Measurements from ENCODE around the gene TBCB. TPM values are rescaled to one million over a fixed set of nuclear protein-coding genes. Genes with fewer than 3 reads are reported as not detected.

The TBCB gene
- total RNA-seq, 5 donors from 2014 or later (not counting 1 experiment from before 2014, with no cell fraction given): 111 to 179 (median 150) TPM

DNA sequence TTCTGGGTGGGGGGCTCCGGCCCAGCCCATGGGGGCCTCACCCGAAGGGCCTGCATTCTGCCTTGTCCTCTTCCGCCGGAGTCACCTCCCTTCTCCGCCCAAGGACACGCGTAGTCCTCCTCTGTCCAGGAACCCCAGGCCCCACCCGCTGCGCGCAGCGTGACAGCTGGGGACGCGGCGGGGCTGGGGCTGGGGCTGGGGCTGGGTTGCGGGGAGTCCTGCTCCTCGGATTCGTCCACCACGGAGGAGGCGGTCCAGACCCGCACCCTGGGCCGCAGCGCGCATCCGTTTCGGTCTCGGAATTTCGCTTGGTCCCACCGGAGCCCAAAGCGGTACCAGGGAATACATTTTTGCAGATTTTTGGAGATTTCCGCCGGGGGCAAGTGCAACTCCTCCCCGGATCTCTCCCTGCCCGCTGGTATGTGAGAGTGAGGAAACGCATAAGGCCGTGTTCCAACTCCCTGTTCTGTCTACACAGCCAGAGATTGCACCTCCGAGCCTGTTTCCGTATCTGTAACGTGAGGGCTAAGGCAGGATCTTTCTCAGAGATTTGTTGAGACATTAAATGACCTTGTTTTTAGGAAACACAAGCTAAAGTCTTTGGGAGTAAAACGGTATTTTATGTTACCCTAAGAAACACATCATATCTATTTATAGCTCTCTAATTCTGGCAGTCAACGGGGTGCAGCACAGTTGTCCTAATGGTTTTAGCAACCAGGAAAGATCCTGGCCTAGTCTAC, 37.3 kb downstream of the TBCB start, which contains the start of gene COX7A1:
Gene COX7A1, minus strand, starts transcription at position 96 of the 740 bp plus-strand sequence. Its CDS starts 40 bp downstream, at position 56.
- Mint-ChIP-seq H3K27ac (no peak within 1 kb of the TSS), H3K4me1 (peaks cover 0 to 3% (median 0%) of the 10 kb centered on the region in 3 donors), H3K9me3 (no peaks in the 10 kb centered on the region), H3K36me3 (peaks cover 25% of the 10 kb centered on the region), H3K27me3 (no peaks in the 10 kb centered on the region), H3K4me3 (no peak within 1 kb of the TSS)
- 77% methylated on average over 30 of the region's 40 CpGs for WGBS (ENCODE audit: insufficient coverage)
- ChIA-PET POLR2A (interaction anchor here in 1 of 2 donors (0.7 kb wide), 1 partner anchor 99 kb away, joined by 3 read pairs; the partner anchor contains the start of gene THAP8), CTCF (interaction anchor here in 1 of 2 donors (0.8 kb wide), 1 partner anchor 206 kb away, joined by 4 read pairs; no protein-coding TSS in a partner anchor)
- Histone ChIP-seq H3K36me3 (ENCODE audit: control insufficient read depth in 2 of 2, extremely low read depth in 1 of 2, insufficient read depth in 1 of 2, low read length in 1 of 2) (peaks cover 4 to 35% of the 10 kb centered on the region in 2 donors), H3K27ac (ENCODE audit: low read length) (no peak within 1 kb of the TSS), H3K27me3 (replicated peaks in 1 of 2; ENCODE audit: control insufficient read depth in 2 of 2, extremely low read depth in 1 of 2, insufficient read depth in 2 of 2, low read length in 1 of 2) (no peaks in the 10 kb centered on the region), H3K4me3 (ENCODE audit: control insufficient read depth in 1 of 2, extremely low read depth in 1 of 2, low read length in 1 of 2) (no peak within 1 kb of the TSS), H3K4me1 (ENCODE audit: control insufficient read depth in 1 of 2, extremely low read depth in 1 of 2, insufficient read depth in 2 of 2, low read length in 2 of 2) (no peaks in the 10 kb centered on the region), H3K9me3 (no peaks in the 10 kb centered on the region)
- DNase-seq (no peak), ATAC-seq (replicated peaks in 1 of 4) (no peak)

DNA sequence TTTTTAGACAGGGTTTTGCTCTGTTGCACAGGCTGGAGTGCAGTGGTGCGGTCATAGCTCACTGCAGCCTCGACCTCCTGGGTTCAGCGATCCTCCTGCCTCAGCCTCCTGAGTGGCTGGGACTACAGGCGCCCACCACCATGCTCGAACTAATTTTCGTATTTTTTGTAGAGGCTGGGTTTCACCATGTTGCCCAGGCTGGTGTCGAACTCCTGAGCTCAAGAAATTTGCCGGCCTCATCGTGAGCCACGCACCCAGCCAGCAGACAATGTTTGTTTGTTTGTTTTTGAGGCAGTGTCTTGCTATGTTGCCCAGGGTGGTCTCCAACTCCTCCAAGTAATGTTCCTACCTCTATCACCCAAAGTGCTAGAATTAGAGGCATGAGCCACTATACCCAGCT, 37.9 kb downstream of the TBCB start:
- no peak overlapping the region for H3K27ac Mint-ChIP-seq
- WGBS (ENCODE audit: insufficient coverage): 96% methylated on average over 5 of the region's 10 CpGs
- H3K4me1 Mint-ChIP-seq: peaks cover 0 to 3% (median 0%) of the 10 kb centered on the region in 3 donors
- Histone ChIP-seq H3K9me3 (no peaks in the 10 kb centered on the region), H3K4me1 (ENCODE audit: control insufficient read depth in 1 of 2, extremely low read depth in 1 of 2, insufficient read depth in 2 of 2, low read length in 2 of 2) (no peaks in the 10 kb centered on the region), H3K36me3 (ENCODE audit: control insufficient read depth in 2 of 2, extremely low read depth in 1 of 2, insufficient read depth in 1 of 2, low read length in 1 of 2) (peaks cover 0 to 30% of the 10 kb centered on the region in 2 donors), H3K27ac (ENCODE audit: low read length) (no peak overlapping the region), H3K27me3 (replicated peaks in 1 of 2; ENCODE audit: control insufficient read depth in 2 of 2, extremely low read depth in 1 of 2, insufficient read depth in 2 of 2, low read length in 1 of 2) (no peaks in the 10 kb centered on the region), H3K4me3 (ENCODE audit: control insufficient read depth in 1 of 2, extremely low read depth in 1 of 2, low read length in 1 of 2) (no peak overlapping the region)
- H3K36me3 Mint-ChIP-seq: peaks cover 25% of the 10 kb centered on the region
- no peak for ATAC-seq (replicated peaks in 1 of 4)
- H3K4me3 Mint-ChIP-seq: no peak overlapping the region
- no peak for DNase-seq
- ChIA-PET CTCF (interaction anchor here in 1 of 2 donors (0.8 kb wide), 1 partner anchor 206 kb away, joined by 4 read pairs; no protein-coding TSS in a partner anchor), POLR2A (interaction anchor here in 1 of 2 donors (0.7 kb wide), 1 partner anchor 99 kb away, joined by 3 read pairs; the partner anchor contains the start of gene THAP8)
- H3K27me3 Mint-ChIP-seq: no peaks in the 10 kb centered on the region
- H3K9me3 Mint-ChIP-seq: no peaks in the 10 kb centered on the region

DNA sequence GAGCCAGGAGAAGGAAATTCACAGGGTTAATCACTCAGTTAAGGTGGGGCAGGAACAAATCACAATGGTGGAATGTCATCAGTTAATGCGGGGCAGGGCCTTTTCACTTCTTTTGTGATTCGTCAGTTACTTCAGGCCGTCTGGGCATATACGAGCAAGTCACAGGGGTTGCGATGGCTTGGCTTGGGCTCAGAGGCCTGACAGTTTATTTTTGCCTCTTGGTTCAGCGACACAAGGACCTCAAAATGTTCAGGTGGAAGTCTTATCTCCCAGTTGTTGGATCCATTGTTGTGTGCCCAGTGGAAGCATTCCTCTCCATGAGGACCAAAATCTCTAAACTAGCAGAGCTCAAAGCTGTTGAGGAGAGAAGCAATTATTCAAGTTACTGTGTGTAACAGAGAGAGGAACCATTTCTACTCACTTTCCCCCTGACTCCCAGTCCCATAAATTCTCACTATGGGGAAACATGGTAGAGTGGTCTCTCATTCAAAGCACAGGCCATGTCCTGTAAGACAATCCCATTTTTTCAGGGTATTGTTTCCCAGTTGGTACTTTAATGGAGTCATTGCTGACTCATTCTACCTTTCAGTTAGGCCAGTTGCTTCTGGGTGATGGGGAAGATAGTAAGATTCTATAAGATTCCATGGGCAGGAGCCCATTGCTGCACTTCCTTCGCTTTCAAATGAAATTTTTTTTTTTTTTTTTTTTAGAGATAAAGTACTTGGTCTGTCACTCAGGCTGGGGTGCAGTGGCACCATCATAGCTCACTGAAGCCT, 45.7 kb downstream of the TBCB start:
- Mint-ChIP-seq H3K36me3 (no peaks in the 10 kb centered on the region), H3K4me3 (no peak overlapping the region), H3K4me1 (no peaks in the 10 kb centered on the region), H3K27me3 (no peaks in the 10 kb centered on the region), H3K9me3 (no peaks in the 10 kb centered on the region), H3K27ac (no peak overlapping the region)
- ATAC-seq (replicated peaks in 1 of 4): no peak
- DNase-seq: no peak
- Histone ChIP-seq H3K27me3 (replicated peaks in 1 of 2; ENCODE audit: control insufficient read depth in 2 of 2, extremely low read depth in 1 of 2, insufficient read depth in 2 of 2, low read length in 1 of 2) (no peaks in the 10 kb centered on the region), H3K9me3 (no peaks in the 10 kb centered on the region), H3K27ac (ENCODE audit: low read length) (no peak overlapping the region), H3K4me3 (ENCODE audit: control insufficient read depth in 1 of 2, extremely low read depth in 1 of 2, low read length in 1 of 2) (no peak overlapping the region), H3K36me3 (ENCODE audit: control insufficient read depth in 2 of 2, extremely low read depth in 1 of 2, insufficient read depth in 1 of 2, low read length in 1 of 2) (no peaks in the 10 kb centered on the region), H3K4me1 (ENCODE audit: control insufficient read depth in 1 of 2, extremely low read depth in 1 of 2, insufficient read depth in 2 of 2, low read length in 2 of 2) (no peaks in the 10 kb centered on the region)
- CTCF ChIA-PET: interaction anchor here in 1 of 2 donors (0.6 kb wide), 1 partner anchor 33 kb away, joined by 3 read pairs; no protein-coding TSS in a partner anchor
- POLR2A ChIA-PET: no interaction called here
- 95% methylated on average over 6 of the region's 7 CpGs for WGBS (ENCODE audit: insufficient coverage)

DNA sequence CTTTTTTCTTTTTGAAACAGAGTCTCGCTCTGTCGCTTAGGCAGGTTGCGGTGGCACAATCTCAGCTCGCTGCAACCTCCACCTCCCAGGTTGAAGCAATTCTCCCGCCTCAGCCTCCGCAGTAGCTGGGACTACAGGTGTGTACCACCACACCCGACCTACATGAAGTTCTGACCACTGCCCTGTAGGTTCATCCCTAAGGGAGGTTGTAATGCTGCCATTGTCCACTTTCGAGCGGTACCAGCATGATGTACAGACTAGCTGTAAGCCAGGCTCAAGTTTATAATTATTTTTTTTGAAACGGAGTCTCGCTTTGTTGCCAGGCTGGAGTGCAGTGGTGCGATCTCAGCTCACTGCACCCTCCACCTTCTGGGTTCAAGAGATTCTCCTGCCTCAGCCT, 48.5 kb downstream of the TBCB start:
- Histone ChIP-seq H3K36me3 (ENCODE audit: control insufficient read depth in 2 of 2, extremely low read depth in 1 of 2, insufficient read depth in 1 of 2, low read length in 1 of 2) (no peaks in the 10 kb centered on the region), H3K4me1 (ENCODE audit: control insufficient read depth in 1 of 2, extremely low read depth in 1 of 2, insufficient read depth in 2 of 2, low read length in 2 of 2) (no peaks in the 10 kb centered on the region), H3K9me3 (no peaks in the 10 kb centered on the region), H3K27me3 (replicated peaks in 1 of 2; ENCODE audit: control insufficient read depth in 2 of 2, extremely low read depth in 1 of 2, insufficient read depth in 2 of 2, low read length in 1 of 2) (no peaks in the 10 kb centered on the region), H3K4me3 (ENCODE audit: control insufficient read depth in 1 of 2, extremely low read depth in 1 of 2, low read length in 1 of 2) (no peak overlapping the region), H3K27ac (ENCODE audit: low read length) (no peak overlapping the region)
- ChIA-PET POLR2A (no interaction called here), CTCF (no interaction called here)
- Mint-ChIP-seq H3K4me1 (no peaks in the 10 kb centered on the region), H3K27me3 (no peaks in the 10 kb centered on the region), H3K27ac (no peak overlapping the region), H3K9me3 (no peaks in the 10 kb centered on the region), H3K36me3 (no peaks in the 10 kb centered on the region), H3K4me3 (no peak overlapping the region)
- DNase-seq: no peak
- no peak for ATAC-seq (replicated peaks in 1 of 4)
- WGBS (ENCODE audit: insufficient coverage): 91% methylated on average over 11 of the region's 12 CpGs

DNA sequence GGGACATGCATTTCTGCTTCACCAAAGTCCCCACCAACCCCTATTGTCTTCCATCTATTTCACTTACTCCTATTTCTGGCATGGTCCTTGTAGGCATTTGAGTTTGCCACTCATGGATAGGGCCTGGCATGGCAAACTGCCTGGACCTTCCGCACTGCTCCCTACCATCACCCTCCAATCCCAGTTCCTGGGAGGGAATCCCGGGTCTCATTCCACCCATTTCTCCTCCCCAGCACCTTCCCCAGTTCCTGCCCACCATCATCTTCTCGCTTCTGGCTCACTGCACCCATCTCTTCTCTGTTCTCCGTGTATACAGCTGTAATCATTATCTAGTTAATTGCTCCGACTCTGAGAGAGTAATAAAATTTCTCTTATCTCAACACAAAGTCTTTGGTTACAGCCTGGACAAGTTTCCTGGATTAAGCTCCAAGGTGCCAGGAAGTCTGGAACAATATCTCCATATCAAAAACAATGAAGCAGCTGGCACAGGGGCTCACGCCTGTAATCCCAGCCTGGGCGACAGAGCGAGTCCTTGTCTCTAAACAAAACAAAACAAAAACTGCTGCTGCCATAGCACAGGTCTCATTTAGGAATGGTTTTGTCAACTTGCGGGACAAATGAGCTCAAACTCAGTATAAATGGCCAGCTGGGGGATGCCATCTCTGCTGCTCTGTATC, 54.0 kb downstream of the TBCB start:
- WGBS (ENCODE audit: insufficient coverage): 92% methylated on average over 8 of the region's 9 CpGs
- H3K36me3 ChIP-seq (ENCODE audit: control insufficient read depth in 2 of 2, extremely low read depth in 1 of 2, insufficient read depth in 1 of 2, low read length in 1 of 2): no peaks in the 10 kb centered on the region
- ChIA-PET POLR2A (no interaction called here), CTCF (interaction anchor here (0.5 to 1.3 kb wide), 6 partner anchors 38 to 1261 kb away, joined by 3 to 8 read pairs (median 4); no protein-coding TSS in a partner anchor)
- no peak for DNase-seq
- H3K27ac ChIP-seq (ENCODE audit: low read length): no peak overlapping the region
- Mint-ChIP-seq H3K4me1 (peaks cover 4% of the 10 kb centered on the region in 3 donors), H3K4me3 (no peak overlapping the region), H3K27ac (no peak overlapping the region), H3K9me3 (no peaks in the 10 kb centered on the region), H3K36me3 (no peaks in the 10 kb centered on the region), H3K27me3 (no peaks in the 10 kb centered on the region)
- H3K4me1 ChIP-seq (ENCODE audit: control insufficient read depth in 1 of 2, extremely low read depth in 1 of 2, insufficient read depth in 2 of 2, low read length in 2 of 2): peaks cover 0 to 5% of the 10 kb centered on the region in 2 experiments
- H3K9me3 ChIP-seq: no peaks in the 10 kb centered on the region
- no peak for ATAC-seq (replicated peaks in 1 of 4)
- H3K27me3 ChIP-seq (replicated peaks in 1 of 2; ENCODE audit: control insufficient read depth in 2 of 2, extremely low read depth in 1 of 2, insufficient read depth in 2 of 2, low read length in 1 of 2): no peaks in the 10 kb centered on the region
- H3K4me3 ChIP-seq (ENCODE audit: control insufficient read depth in 1 of 2, extremely low read depth in 1 of 2, low read length in 1 of 2): no peak overlapping the region

DNA sequence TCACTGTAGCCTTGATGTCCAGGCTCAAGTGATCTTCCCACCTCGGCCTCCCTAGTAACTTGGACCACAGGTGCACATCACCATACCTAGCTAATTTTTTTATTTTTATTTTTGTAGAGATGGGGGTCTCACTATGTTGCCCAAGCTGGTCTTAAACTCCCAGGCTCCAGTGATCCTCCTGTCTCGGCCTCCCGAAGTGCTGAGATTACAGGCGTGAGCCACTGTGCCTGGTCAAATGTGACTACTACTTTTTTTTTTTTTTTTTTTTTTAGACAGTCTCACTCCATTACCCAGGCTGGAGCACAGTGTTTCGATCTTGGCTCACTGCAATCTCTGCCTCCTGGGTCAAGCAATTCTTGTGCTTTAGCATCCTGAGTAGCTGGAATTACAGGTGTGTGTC, 57.6 kb downstream of the TBCB start:
- CTCF ChIA-PET: interaction anchor here (0.7 to 1.2 kb wide), 3 partner anchors 43 to 1158 kb away, joined by 3 to 7 read pairs (median 6); no protein-coding TSS in a partner anchor
- H3K4me1 ChIP-seq (ENCODE audit: control insufficient read depth in 1 of 2, extremely low read depth in 1 of 2, insufficient read depth in 2 of 2, low read length in 2 of 2): peaks cover 0 to 5% of the 10 kb centered on the region in 2 experiments
- Mint-ChIP-seq H3K27me3 (no peaks in the 10 kb centered on the region), H3K36me3 (no peaks in the 10 kb centered on the region), H3K27ac (no peak overlapping the region), H3K9me3 (no peaks in the 10 kb centered on the region), H3K4me1 (peaks cover 4% of the 10 kb centered on the region in 3 donors), H3K4me3 (no peak overlapping the region)
- DNase-seq: no peak
- H3K27ac ChIP-seq (ENCODE audit: low read length): no peak overlapping the region
- no peaks in the 10 kb centered on the region for H3K36me3 ChIP-seq (ENCODE audit: control insufficient read depth in 2 of 2, extremely low read depth in 1 of 2, insufficient read depth in 1 of 2, low read length in 1 of 2)
- no peak for ATAC-seq (replicated peaks in 1 of 4)
- no peak overlapping the region for H3K4me3 ChIP-seq (ENCODE audit: control insufficient read depth in 1 of 2, extremely low read depth in 1 of 2, low read length in 1 of 2)
- POLR2A ChIA-PET: no interaction called here
- H3K27me3 ChIP-seq (replicated peaks in 1 of 2; ENCODE audit: control insufficient read depth in 2 of 2, extremely low read depth in 1 of 2, insufficient read depth in 2 of 2, low read length in 1 of 2): no peaks in the 10 kb centered on the region
- no peaks in the 10 kb centered on the region for H3K9me3 ChIP-seq
- 80% methylated on average over 1 of the region's 5 CpGs for WGBS (ENCODE audit: insufficient coverage)
